ENCODE data around the gene ATG12. TPM values are rescaled to one million over a fixed set of nuclear protein-coding genes. Genes with fewer than 3 reads are reported as not detected.

Gene ATG12
- total and polyA plus RNA-seq, 2 of the 13 experiments (the other 11 are each of a cell fraction or from before 2014, with no cell fraction given), result 46.4 to 58.1 TPM

GRCh38 chr5:115816226-115817081, 24.9 kb downstream of the ATG12 start, which contains the start of gene CDO1 (continued):
- TF ChIP-seq E2F5 (CRISPR knock-in tag; conservative IDR thresholded peaks at IDR 0.05) (no peak), ZNF562 (CRISPR knock-in tag; IDR thresholded peaks at IDR 0.05; ENCODE audit: borderline replicate concordance) (no peak), SP2 (CRISPR knock-in tag; IDR thresholded peaks at IDR 0.05) (no peak), ZNF598 (CRISPR knock-in tag; IDR thresholded peaks at IDR 0.05; ENCODE audit: borderline replicate concordance) (no peak), NFIC (IDR thresholded peaks at IDR 0.05; ENCODE audit: low read length) (no peak), ZFP36 (IDR thresholded peaks at IDR 0.05; ENCODE audit: borderline replicate concordance, low read depth, low read length, partially characterized antibody) (no peak), CCAR2 (optimal IDR thresholded peaks at IDR 0.05; ENCODE audit: low read depth, low read length) (no peak), ZNF709 (CRISPR knock-in tag; IDR thresholded peaks at IDR 0.05) (0 out of 2 replicates have a peak, but pooled peaks have one; percentile 10), AHR (CRISPR knock-in tag; IDR thresholded peaks at IDR 0.05) (no peak), TFDP2 (CRISPR knock-in tag; IDR thresholded peaks at IDR 0.05) (no peak), CSRNP1 (CRISPR knock-in tag; IDR thresholded peaks at IDR 0.05) (no peak), ZNF576 (CRISPR knock-in tag; IDR thresholded peaks at IDR 0.05) (no peak), CTCF (CRISPR knock-in tag; IDR thresholded peaks at IDR 0.05) (peak; percentile 14; the same call in 1 of the 2 replicates), HNRNPH1 (optimal IDR thresholded peaks at IDR 0.05; ENCODE audit: low read depth, low read length) (no peak), DNMT1 (CRISPR knock-in tag; IDR thresholded peaks at IDR 0.05) (peak; percentile 6; the same call in 1 of the 2 replicates), MAX (IDR thresholded peaks at IDR 0.05) (no peak), SALL1 (CRISPR knock-in tag; IDR thresholded peaks at IDR 0.05) (peak; percentile 40), RARG (CRISPR knock-in tag; IDR thresholded peaks at IDR 0.05; ENCODE audit: low read depth) (no peak), ZFP82 (CRISPR knock-in tag; IDR thresholded peaks at IDR 0.05; ENCODE audit: borderline replicate concordance) (no peak), ZNF768 (CRISPR knock-in tag; IDR thresholded peaks at IDR 0.05) (no peak), FOSL2 (CRISPR knock-in tag; IDR thresholded peaks at IDR 0.05) (no peak)

Data from HepG2 (cell line).